Measurements from ENCODE around the gene ADCK1. TPM values are rescaled to one million over a fixed set of nuclear protein-coding genes. Genes with fewer than 3 reads are reported as not detected.

The ADCK1 gene
- total RNA-seq, 2 donors from 2014 or later: 3.0 to 4.8 TPM

GRCh38 chr14:77825895-77826519 lies 26.1 kb downstream of the ADCK1 start:
- Mint-ChIP-seq H3K9me3 (no peaks in the 10 kb centered on the region), H3K4me1 (ENCODE audit: low read depth in 2 of 2) (no peaks in the 10 kb centered on the region), H3K36me3 (no peaks in the 10 kb centered on the region), H3K27ac (no peak overlapping the region), H3K4me3 (no peak overlapping the region), H3K27me3 (no peaks in the 10 kb centered on the region)
- no peak for DNase-seq (ENCODE audit: low spot score)
- ATAC-seq: no peak

DNA sequence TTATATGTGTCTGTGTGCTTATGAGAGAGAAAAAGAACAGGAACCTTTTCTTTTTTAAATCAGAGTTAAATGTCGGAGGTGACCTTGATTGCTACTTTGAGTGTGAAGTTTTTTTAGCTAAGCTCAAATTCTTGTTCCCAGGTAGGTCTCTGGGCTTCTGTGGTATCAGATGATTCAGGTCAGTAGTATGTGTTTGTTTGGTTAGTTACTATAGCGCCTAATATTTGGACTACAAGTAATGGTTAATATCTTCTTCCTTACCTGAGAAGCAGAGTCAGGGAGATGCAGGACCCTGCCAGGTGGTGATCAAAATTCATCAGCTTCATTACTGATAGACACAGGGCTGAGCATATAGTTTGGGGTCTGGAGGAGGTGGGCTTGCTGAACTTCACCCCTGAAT lies 30.8 kb downstream of the ADCK1 start:
- no peaks in the 10 kb centered on the region for H3K27me3 Mint-ChIP-seq
- no peak for DNase-seq (ENCODE audit: low spot score)
- no peak overlapping the region for H3K4me3 Mint-ChIP-seq
- no peak for ATAC-seq
- H3K9me3 Mint-ChIP-seq: no peaks in the 10 kb centered on the region
- H3K36me3 Mint-ChIP-seq: no peaks in the 10 kb centered on the region
- H3K27ac Mint-ChIP-seq: no peak overlapping the region
- no peaks in the 10 kb centered on the region for H3K4me1 Mint-ChIP-seq (ENCODE audit: low read depth in 2 of 2)

- H3K36me3 Mint-ChIP-seq: no peaks in the 10 kb centered on the region
- H3K27ac Mint-ChIP-seq: no peak overlapping the region
- H3K4me3 Mint-ChIP-seq: no peak overlapping the region
- ATAC-seq: no peak
- no peaks in the 10 kb centered on the region for H3K27me3 Mint-ChIP-seq
- no peaks in the 10 kb centered on the region for H3K9me3 Mint-ChIP-seq
- DNase-seq (ENCODE audit: low spot score): no peak
- no peaks in the 10 kb centered on the region for H3K4me1 Mint-ChIP-seq (ENCODE audit: low read depth in 2 of 2)
These were observed 32.4 kb downstream of the ADCK1 start for GRCh38 chr14:77832297-77832696.

GRCh38 chr14:77837926-77838325 lies 38.0 kb downstream of the ADCK1 start:
- Mint-ChIP-seq H3K27ac (no peak overlapping the region), H3K36me3 (no peaks in the 10 kb centered on the region), H3K4me1 (ENCODE audit: low read depth in 2 of 2) (no peaks in the 10 kb centered on the region), H3K4me3 (no peak overlapping the region), H3K9me3 (no peaks in the 10 kb centered on the region), H3K27me3 (no peaks in the 10 kb centered on the region)
- ATAC-seq (no peak), DNase-seq (ENCODE audit: low spot score) (no peak)

DNA sequence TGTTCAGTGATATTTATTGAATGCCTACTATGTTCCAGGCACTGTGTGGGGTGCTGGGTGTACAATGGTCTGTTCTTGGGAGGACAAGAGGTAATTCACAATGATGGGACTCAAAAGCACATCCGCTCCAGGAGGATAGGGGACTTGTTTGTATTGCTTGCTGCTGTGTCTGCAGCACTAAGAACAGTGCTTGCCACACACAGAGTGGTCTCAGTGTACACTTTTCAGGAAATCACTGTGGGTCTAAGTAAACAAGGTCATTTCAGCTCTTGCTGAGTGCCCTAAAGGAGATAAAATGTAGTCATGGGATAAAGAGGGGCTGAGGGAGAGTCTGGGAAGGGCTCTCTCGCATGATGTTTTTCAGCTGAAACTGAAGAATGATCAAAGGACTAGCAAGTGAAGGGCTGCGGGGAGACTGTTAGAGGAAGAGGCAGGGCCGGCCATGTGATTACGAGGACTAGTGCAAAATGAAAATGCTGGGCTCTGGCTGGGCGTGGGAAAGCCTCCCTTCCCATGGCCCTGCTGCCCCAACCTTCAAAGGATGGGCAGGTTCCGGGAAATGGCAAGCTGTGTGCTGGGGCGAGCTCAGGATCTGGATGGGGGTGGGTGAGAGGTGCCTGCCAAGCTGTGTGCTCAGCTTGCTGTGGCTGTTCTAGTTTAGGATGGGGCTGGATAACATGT lies 39.1 kb downstream of the ADCK1 start:
- Mint-ChIP-seq H3K27me3 (no peaks in the 10 kb centered on the region), H3K4me3 (no peak overlapping the region), H3K4me1 (ENCODE audit: low read depth in 2 of 2) (no peaks in the 10 kb centered on the region), H3K9me3 (no peaks in the 10 kb centered on the region), H3K36me3 (no peaks in the 10 kb centered on the region), H3K27ac (no peak overlapping the region)
- ATAC-seq (no peak), DNase-seq (ENCODE audit: low spot score) (no peak)

DNA sequence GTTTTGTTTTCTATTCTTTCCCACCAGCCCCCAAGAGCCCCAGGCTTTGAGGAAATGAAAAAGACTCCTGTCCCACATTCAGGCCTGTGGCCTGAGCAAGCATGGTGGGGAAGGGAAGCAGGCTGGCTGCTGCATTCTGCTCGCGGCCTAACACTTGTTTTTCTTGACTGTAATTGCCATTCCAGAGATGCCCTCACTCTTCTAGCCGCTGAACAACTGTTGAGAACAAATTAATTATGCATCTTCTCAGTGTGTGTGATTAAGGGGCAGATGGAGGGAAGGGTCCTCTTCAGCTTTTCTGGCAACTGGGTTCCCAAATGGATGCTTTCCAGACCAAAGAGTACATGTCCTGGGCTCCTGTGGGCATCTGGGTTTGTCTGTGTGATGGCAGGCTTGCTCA lies 43.3 kb downstream of the ADCK1 start:
- Mint-ChIP-seq H3K4me3 (no peak overlapping the region), H3K9me3 (no peaks in the 10 kb centered on the region), H3K27ac (no peak overlapping the region), H3K27me3 (no peaks in the 10 kb centered on the region), H3K4me1 (ENCODE audit: low read depth in 2 of 2) (no peaks in the 10 kb centered on the region), H3K36me3 (no peaks in the 10 kb centered on the region)
- no peak for ATAC-seq
- no peak for DNase-seq (ENCODE audit: low spot score)

- Mint-ChIP-seq H3K4me3 (no peak overlapping the region), H3K9me3 (no peaks in the 10 kb centered on the region), H3K36me3 (no peaks in the 10 kb centered on the region), H3K4me1 (ENCODE audit: low read depth in 2 of 2) (no peaks in the 10 kb centered on the region), H3K27ac (no peak overlapping the region), H3K27me3 (no peaks in the 10 kb centered on the region)
- ATAC-seq: no peak
- DNase-seq (ENCODE audit: low spot score): no peak
These were observed 43.7 kb downstream of the ADCK1 start for GRCh38 chr14:77843651-77844050.

GRCh38 chr14:77844802-77845201 lies 44.9 kb downstream of the ADCK1 start:
- H3K36me3 Mint-ChIP-seq: no peaks in the 10 kb centered on the region
- H3K4me1 Mint-ChIP-seq (ENCODE audit: low read depth in 2 of 2): no peaks in the 10 kb centered on the region
- H3K4me3 Mint-ChIP-seq: no peak overlapping the region
- DNase-seq (ENCODE audit: low spot score): no peak
- ATAC-seq: no peak
- no peak overlapping the region for H3K27ac Mint-ChIP-seq
- no peaks in the 10 kb centered on the region for H3K27me3 Mint-ChIP-seq
- H3K9me3 Mint-ChIP-seq: no peaks in the 10 kb centered on the region

DNA sequence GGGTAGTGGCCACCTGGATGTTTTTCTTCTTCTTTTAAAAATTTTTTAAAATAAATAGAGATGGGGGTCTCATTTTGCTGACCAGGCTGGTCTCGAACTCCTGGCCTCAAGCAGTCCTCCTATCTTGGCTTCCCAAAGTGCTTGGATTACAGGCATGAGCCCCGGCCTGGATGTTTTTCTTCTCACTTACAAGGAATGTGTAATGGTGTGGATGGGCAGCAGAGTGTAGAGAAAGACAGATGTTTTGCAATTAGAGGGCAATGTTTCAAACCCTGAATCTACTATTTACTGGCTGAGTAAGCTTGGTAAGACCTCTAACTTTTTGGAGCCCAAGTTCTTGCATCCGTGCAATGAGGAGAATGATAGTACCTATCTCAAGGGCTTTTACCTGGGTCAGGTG lies 48.1 kb downstream of the ADCK1 start:
- no peaks in the 10 kb centered on the region for H3K4me1 Mint-ChIP-seq (ENCODE audit: low read depth in 2 of 2)
- H3K9me3 Mint-ChIP-seq: no peaks in the 10 kb centered on the region
- no peak for ATAC-seq
- H3K27ac Mint-ChIP-seq: no peak overlapping the region
- H3K4me3 Mint-ChIP-seq: no peak overlapping the region
- no peaks in the 10 kb centered on the region for H3K27me3 Mint-ChIP-seq
- DNase-seq (ENCODE audit: low spot score): no peak
- peaks cover under 1% of the 10 kb centered on the region for H3K36me3 Mint-ChIP-seq

GRCh38 chr14:77849711-77850110 lies 49.8 kb downstream of the ADCK1 start:
- ATAC-seq: no peak
- H3K36me3 Mint-ChIP-seq: peaks cover 10% of the 10 kb centered on the region
- H3K27me3 Mint-ChIP-seq: no peaks in the 10 kb centered on the region
- no peaks in the 10 kb centered on the region for H3K4me1 Mint-ChIP-seq (ENCODE audit: low read depth in 2 of 2)
- H3K4me3 Mint-ChIP-seq: no peak overlapping the region
- H3K9me3 Mint-ChIP-seq: no peaks in the 10 kb centered on the region
- no peak for DNase-seq (ENCODE audit: low spot score)
- no peak overlapping the region for H3K27ac Mint-ChIP-seq

DNA sequence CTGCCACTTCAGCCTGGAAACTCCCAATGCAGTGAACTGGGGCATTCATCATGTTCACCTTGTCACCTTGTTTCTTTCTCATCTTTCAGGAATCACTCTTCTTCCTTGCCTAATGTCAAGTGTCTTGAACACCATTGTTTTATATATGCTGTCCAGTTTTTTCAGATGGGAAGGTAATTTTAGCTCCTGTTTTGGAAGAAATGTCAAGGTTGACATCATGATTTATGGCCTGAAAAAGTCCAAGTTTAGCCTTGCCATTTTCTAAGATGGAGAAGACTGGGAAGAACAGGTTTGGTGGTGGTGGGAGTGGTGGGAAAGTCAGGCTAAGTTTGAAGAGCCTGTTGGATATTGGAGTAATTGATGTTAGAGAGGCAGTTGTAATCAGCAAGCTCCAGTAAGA lies 54.0 kb downstream of the ADCK1 start:
- Mint-ChIP-seq H3K9me3 (no peaks in the 10 kb centered on the region), H3K27me3 (no peaks in the 10 kb centered on the region), H3K4me1 (ENCODE audit: low read depth in 2 of 2) (no peaks in the 10 kb centered on the region), H3K4me3 (no peak overlapping the region), H3K36me3 (peaks cover 10% of the 10 kb centered on the region), H3K27ac (no peak overlapping the region)
- ATAC-seq (no peak), DNase-seq (ENCODE audit: low spot score) (no peak)

DNA sequence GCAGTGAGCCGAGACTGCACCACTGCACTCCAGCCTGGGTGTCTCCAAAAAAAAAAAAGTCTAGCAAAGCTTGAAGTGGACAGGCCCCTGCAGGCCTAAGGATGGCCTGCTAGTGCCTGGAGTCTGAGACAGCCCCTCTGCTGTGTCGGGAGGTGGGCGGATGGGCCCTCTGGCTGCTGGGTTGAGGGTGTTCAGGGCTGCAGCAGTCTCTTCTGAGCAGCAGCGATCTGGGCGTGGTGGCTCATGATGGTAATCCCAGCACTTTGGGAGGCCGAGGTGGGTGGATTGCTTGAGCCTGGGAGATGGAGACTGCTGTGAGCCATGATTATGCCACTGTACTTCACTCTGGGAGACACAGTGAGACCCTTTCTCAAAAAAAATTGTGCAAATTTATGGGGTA lies 57.0 kb downstream of the ADCK1 start:
- Mint-ChIP-seq H3K9me3 (no peaks in the 10 kb centered on the region), H3K36me3 (peaks cover 10% of the 10 kb centered on the region), H3K27ac (no peak overlapping the region), H3K27me3 (no peaks in the 10 kb centered on the region), H3K4me3 (no peak overlapping the region), H3K4me1 (ENCODE audit: low read depth in 2 of 2) (no peaks in the 10 kb centered on the region)
- DNase-seq (ENCODE audit: low spot score): no peak
- ATAC-seq: no peak

- Mint-ChIP-seq H3K36me3 (no peaks in the 10 kb centered on the region), H3K4me3 (no peak overlapping the region), H3K27me3 (no peaks in the 10 kb centered on the region), H3K9me3 (no peaks in the 10 kb centered on the region), H3K4me1 (ENCODE audit: low read depth in 2 of 2) (no peaks in the 10 kb centered on the region), H3K27ac (no peak overlapping the region)
- ATAC-seq (no peak), DNase-seq (ENCODE audit: low spot score) (no peak)
These were observed 60.1 kb downstream of the ADCK1 start for GRCh38 chr14:77859934-77860570.

DNA sequence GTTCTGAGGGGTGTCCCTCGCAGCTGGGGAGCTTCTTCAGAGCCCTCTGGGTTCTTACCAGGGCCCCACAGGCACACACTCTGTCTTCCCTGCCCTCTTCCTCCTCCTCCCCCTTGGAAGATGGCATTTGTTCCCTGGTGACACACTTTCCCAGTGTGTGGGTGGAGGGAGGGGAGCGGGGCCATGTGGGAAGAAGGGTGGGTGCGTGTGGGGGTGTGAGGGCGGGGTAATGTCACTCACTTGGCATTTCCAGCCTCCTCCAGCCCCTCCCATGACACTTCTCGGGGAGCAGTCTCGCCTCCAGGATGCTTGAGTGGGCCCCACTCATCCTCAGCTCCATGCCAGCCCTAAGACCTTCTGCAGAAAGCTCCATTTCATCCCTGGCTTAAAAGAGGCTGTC lies 61.3 kb downstream of the ADCK1 start:
- Mint-ChIP-seq H3K27ac (no peak overlapping the region), H3K9me3 (no peaks in the 10 kb centered on the region), H3K4me1 (ENCODE audit: low read depth in 2 of 2) (no peaks in the 10 kb centered on the region), H3K36me3 (no peaks in the 10 kb centered on the region), H3K27me3 (no peaks in the 10 kb centered on the region), H3K4me3 (no peak overlapping the region)
- ATAC-seq (no peak), DNase-seq (ENCODE audit: low spot score) (no peak)
